Stomach (tissue), 4 donors: ENCODE measurements around the gene CAVIN1.

Experiments used
- POLR2A ChIP-seq, 4 donors: fragments of 450-650 bp; IDR thresholded peaks; one replicate each; pipeline ENCODE4 v1.6.1; 2016; ENCODE audit warnings: antibody characterized with exemption in 4 of 4, control low read depth in 2 of 4, mild to moderate bottlenecking in 1 of 4, moderate library complexity in 1 of 4
- TF ChIP-seq, protein P1 (sequence below), 7 experiments: fragments of 450-650 bp in 4 of 7; fragments of 200-600 bp in 3 of 7; sonication (generic) in 3 of 7; IDR thresholded peaks; one replicate each; pipeline ENCODE4 v1.5.1; 2016 to 2019; ENCODE audit warnings: antibody characterized with exemption in 7 of 7, control low read depth in 2 of 7, mild to moderate bottlenecking in 1 of 7

DNA sequence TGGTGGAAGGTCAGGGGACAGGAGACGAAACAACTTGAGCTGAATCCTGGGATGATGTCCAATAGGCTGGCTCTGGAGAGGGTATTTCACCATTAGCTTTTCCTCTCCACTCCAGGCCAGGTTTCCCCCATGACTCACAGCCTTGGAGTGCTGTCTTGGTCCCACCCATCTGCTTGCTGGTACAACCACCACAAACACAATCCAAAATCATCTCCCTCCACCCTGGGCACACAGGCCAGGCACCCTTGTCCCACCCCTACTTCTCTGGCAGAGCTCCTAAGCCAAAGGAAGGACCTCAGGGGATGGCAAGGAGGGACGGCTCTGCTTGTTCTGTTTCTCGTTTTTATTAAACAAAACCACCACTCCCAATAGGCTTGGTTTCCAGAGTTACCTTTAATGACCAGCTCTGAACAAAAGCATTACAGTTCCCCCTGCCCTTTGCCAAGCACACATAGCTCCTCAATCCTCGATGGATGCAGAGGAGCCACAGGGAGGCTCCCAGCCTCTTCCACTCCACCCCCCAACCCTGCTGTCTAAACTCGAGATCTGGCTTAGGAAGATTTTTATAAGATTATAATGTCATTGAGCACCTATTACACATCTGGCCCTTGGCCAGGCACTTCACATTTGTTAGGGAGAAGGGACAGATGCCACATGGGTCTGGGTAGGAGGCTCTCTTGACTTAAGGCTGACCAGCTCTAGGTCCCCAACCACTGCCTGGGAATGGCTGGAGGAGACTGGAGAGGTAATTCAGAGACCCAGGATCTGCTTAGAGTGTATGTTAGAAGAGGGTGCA, 13.3 kb downstream of the CAVIN1 start:
- no peak for TF ChIP-seq POLR2A (IDR thresholded peaks at IDR 0.05)
- TF ChIP-seq, protein P1, sequence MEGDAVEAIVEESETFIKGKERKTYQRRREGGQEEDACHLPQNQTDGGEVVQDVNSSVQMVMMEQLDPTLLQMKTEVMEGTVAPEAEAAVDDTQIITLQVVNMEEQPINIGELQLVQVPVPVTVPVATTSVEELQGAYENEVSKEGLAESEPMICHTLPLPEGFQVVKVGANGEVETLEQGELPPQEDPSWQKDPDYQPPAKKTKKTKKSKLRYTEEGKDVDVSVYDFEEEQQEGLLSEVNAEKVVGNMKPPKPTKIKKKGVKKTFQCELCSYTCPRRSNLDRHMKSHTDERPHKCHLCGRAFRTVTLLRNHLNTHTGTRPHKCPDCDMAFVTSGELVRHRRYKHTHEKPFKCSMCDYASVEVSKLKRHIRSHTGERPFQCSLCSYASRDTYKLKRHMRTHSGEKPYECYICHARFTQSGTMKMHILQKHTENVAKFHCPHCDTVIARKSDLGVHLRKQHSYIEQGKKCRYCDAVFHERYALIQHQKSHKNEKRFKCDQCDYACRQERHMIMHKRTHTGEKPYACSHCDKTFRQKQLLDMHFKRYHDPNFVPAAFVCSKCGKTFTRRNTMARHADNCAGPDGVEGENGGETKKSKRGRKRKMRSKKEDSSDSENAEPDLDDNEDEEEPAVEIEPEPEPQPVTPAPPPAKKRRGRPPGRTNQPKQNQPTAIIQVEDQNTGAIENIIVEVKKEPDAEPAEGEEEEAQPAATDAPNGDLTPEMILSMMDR (IDR thresholded peaks at IDR 0.05): no peak
